OCI-LY7 (cell line): ENCODE measurements around the gene SECTM1.

Source experiments
- EZH2phosphoT487 ChIP-seq: fragments of 200-600 bp; sonication (generic); IDR thresholded peaks from 2 replicates; pipeline ENCODE4 v1.6.1; 2018; ENCODE audit warnings: low read depth, borderline replicate concordance, mild to moderate bottlenecking, mixed run types, antibody characterized with exemption, low read length, moderate library complexity, mixed read lengths
- TF ChIP-seq, protein P1 (sequence below): fragments of 200-600 bp; sonication (generic); conservative IDR thresholded peaks from 2 replicates; pipeline ENCODE4 v1.5.1; 2014; ENCODE audit warnings: mild to moderate bottlenecking, antibody characterized with exemption, low read length, moderate library complexity, mixed read lengths

DNA sequence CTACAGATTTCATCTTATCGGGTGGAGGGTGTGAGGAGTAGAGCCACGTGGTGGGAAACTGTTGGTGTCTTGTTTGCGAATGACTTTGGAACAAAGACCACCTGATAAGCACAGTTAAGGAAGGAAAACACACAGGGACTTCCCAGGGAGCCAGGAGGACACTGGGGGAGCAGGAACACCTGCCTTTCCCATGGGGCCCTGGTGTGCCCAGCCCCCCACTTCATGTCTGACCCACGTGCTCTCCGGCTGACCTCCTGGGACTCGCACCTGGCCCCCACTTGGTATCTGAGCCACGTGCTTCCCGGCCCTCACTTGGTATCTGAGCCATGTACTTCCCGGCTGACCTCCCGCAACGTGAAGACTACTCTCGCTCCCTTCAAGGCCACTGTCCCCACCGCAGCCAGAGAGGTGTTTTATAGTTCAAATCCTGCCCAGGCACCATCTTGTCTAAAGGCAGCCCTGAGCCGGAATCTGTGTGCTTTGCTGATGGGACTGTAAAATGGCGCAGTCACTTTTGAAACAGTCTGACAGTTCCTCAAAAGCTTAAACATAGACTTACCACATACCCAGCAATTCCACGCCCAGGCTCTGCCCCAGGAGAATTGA is 54.7 kb downstream of the SECTM1 start:
- TF ChIP-seq, protein P1, sequence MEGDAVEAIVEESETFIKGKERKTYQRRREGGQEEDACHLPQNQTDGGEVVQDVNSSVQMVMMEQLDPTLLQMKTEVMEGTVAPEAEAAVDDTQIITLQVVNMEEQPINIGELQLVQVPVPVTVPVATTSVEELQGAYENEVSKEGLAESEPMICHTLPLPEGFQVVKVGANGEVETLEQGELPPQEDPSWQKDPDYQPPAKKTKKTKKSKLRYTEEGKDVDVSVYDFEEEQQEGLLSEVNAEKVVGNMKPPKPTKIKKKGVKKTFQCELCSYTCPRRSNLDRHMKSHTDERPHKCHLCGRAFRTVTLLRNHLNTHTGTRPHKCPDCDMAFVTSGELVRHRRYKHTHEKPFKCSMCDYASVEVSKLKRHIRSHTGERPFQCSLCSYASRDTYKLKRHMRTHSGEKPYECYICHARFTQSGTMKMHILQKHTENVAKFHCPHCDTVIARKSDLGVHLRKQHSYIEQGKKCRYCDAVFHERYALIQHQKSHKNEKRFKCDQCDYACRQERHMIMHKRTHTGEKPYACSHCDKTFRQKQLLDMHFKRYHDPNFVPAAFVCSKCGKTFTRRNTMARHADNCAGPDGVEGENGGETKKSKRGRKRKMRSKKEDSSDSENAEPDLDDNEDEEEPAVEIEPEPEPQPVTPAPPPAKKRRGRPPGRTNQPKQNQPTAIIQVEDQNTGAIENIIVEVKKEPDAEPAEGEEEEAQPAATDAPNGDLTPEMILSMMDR: no peak
- TF ChIP-seq EZH2phosphoT487: no peak
